Anterior cingulate cortex (tissue), 58 donors: ENCODE measurements around the gene RTL1.

ENCODE experiments used
- DNase-seq, 58 donors: peaks; one replicate each; lab custom pipeline; 2025; lab: John Stamatoyannopoulos, UW

The RTL1 gene

GRCh38 chr14:100837805-100838350 is 65.6 kb downstream of the RTL1 start:
- no peak for DNase-seq

GRCh38 chr14:100836941-100837804 is 66.3 kb downstream of the RTL1 start:
- no peak for DNase-seq

DNA sequence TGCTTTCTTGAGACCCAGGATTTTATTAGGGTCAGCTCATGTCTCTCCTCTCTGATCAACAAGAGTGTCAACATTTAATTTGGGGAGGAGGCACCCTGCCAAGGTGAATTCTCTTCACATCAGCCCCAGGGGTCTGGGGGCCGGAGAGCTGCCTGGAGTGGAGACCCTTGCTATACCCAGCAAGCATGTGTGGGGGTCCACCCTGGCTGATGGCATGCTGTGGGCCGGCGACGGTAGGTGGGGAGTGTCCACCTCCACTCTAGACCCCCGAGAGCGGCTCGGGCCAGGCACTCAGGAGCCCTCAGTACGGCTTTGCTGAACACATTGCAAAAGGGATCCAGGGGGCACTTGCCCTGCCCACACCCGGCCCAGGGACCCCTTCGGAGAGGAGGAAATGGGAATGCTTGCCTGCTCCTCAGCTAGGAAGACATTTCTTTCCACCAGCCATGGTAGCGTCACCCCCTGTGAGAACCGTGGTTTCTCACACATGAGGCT is 67.2 kb downstream of the RTL1 start:
- DNase-seq, result no peak

- no peak for DNase-seq
Observed at GRCh38 chr14:100835548-100836310, 67.8 kb downstream of the RTL1 start.

DNA sequence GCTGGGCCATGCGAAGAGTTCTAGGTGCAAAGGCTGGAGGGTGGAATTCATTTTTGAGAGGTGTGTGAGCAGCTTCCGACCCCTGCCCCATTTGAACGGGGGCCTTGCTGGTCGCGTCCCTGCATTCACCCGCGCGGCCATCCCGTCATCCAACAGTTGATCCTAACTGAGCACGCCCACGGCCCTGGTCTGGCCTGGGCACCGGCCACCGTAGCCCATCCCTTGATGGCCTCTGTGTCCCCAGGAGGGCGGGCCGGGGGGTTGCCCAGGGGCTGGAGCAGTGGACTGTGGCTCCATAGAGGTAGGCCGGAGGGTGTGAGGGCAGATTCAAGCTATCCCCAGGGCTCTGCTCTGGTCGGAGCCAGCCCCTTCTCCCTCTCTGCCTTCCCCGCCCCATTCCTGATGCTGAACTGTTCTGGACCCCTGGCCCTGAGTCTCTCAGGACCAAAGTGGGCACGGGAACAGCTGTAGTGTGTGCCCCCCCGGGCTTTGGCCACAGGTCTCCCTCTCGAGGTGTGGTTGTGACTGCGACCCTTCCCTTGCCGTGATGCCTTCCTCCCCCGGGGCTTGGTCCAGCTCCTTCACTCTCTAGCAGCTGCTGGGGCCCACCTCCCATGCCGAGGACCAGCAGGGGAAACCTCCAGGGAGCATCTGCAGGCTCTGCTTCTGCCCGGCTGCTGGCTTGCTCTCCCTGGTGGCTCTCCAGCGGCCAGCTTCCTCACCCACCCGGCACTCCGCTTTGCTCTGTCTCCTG is 68.6 kb downstream of the RTL1 start:
- no peak for DNase-seq

DNA sequence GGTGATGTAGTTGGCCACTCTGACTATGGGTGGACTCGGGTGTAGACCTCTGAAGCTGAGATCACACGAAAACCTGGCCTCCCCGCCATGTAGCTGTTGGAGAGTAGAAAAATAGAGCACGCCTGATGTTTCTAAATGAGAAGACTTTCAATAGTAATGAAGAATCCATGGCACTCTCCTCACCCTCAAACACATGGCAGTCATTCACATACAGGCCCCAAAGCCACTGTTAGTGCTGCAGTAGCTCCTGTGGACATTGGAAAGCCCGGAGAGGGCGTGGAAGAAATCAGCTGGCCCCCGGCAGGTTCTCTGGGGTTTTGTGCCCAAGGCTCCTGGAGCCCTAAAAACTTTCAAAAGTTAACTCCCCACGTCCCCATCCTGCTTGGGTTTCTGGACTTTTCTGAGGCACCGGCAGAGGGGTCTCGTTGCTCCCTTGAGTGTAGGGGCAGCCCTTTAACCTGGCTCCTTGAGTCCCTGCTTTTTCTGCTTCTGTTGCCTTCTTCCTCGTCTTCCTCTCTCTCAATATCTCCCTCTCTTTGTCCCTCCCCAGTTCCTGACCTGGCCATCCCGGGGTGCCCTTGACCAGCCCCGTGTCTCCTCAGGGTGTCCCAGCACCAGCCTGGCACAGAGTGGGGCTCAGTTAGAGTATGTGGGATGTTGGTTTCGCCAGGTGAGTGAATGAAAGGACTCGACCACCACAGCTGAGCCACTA is 69.3 kb downstream of the RTL1 start:
- DNase-seq, result no peak

- DNase-seq, result no peak
Observed at GRCh38 chr14:100832311-100832960, 71.1 kb downstream of the RTL1 start.

DNA sequence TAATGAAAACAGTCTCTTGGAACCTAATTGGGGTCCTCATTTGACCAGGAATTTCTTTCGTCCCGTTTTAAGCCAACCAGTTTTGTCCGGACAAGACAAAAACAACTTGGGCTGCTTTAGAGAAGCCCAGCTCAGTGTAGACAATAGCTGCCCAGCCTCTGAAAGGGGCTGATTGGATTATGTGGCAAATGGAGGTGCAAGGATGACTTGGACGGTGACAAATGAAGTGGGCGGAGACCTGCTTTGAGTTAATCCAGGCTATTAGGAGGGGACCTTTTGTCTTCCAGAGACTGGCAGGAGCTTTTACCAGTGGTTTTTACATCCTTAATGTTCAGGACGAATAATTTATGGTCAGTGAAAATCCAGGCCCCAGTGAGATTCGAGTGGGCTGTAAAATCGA is 72.8 kb downstream of the RTL1 start:
- no peak for DNase-seq
